ENCODE data around the gene CTSV.
"Not testable (repeated sequence)": the region's sequence is repeated elsewhere in the genome, so short reads cannot be mapped to it uniquely, and the experiment has no call there.

CTSV gene

GRCh38 chr9:97038611-97039513 is at the start of gene CTSV:
Gene CTSV, minus strand, starts transcription at chr9:97039142. Its CDS starts 1,099 bp downstream, at chr9:97038043.
- DNase-seq = peak; percentile 62

DNA sequence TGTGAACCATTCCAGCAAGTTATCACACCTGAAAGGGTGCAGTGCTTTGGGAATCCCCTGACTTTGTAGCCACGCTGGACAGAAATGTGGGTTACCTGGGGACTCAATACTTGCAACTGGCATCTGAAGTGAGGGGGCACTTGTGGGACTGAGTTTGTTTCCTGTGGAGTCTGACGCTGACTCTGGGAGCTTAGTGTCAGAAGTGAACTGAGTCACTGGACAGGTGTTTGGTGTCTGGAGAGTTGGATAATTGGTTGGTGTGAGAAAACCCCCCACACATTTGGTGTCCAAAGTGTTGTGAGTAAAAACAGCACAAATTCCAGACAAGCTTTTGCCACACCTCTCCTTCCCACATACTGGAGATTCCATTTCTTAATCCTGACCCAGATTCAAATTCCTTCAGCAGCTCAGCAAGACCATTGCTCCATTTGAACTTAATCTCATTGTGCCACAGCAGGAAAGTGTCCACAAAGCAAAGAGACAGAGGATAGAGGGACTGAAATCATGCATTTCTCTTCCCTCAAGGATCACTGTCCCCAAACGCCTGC is 48.8 kb upstream of the CTSV start:
- DNase-seq = not testable (repeated sequence)

DNA sequence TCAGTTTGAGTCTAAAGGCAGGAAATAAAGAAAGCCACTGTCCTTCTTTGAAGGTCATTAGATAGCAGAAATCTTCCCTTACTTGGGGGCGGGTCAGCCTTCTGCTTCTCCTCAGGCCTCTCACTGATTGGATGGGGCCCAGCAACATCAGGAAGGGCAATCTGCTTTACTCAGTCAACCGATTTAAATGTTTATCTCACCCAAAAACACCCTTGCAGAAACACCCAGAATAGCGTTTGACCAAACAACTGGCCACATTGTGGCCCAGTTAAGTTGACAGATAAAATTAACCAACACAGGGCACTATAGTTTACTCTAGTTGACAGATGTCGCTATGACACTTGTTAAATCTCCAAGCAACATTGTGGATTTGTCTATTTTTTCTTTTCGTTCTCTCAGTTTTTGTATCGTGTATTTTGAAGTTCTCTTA is 45.6 kb upstream of the CTSV start:
- not testable (repeated sequence) for DNase-seq

DNA sequence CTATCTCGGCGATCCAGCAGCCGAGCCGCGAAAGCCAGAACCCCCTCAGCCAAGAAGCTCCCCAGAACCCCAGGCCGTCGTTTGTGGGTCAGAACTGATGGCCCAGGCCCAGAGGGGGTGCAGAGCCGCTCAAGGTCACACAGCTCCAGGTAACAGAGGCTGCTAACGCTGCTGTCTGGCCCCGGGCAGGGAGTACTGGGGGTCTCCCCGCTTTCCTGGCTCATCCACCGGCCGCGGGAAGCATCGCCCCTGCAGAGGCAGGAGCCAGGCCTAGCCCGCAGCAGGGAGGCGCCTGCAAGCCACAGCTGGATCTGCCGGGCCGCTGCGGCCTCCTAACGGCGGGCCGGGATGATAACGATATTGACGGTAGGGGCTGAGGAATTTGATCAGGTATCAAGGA is 39.4 kb upstream of the CTSV start:
- no peak for DNase-seq

DNA sequence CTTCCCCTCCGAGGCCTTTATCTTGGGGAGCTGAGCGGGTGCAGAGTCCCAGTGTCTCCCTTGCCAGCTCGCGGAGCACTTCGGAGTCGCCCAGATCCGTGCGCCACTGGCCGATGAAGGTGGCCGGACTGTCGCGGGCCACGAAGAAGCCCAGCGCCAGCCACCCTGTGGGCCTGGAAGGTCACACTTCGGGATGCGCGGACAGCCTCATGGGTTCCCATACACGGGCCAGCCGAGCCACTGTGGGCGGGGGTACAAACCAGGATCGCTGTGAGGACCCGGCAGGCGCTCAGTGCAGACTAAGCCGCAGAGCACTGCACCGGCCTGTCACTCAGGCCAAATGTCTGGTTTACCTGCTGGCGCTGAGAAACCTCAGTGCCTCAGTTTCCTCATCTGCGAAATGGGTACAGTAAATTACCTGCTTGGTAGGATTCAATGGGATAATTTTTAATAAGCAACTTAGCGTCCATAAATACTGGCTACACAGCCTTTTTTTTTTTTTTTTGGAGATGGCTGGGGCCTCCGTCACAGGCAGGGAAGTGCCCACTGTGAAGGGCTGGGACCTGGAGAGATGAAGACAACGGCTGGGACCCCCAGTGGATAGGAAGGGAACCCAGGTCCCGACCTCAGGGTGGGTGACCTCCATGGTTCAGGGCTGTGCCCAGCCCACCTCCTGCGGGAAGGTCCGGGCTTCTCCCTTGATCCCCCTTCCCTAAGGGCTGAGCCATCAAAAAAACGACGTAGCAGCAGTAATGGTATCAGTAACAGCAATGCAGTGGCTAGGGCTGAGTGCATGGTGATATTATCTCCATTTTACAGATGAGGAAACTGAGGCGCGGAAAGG is 38.7 kb upstream of the CTSV start:
- no peak for DNase-seq

DNA sequence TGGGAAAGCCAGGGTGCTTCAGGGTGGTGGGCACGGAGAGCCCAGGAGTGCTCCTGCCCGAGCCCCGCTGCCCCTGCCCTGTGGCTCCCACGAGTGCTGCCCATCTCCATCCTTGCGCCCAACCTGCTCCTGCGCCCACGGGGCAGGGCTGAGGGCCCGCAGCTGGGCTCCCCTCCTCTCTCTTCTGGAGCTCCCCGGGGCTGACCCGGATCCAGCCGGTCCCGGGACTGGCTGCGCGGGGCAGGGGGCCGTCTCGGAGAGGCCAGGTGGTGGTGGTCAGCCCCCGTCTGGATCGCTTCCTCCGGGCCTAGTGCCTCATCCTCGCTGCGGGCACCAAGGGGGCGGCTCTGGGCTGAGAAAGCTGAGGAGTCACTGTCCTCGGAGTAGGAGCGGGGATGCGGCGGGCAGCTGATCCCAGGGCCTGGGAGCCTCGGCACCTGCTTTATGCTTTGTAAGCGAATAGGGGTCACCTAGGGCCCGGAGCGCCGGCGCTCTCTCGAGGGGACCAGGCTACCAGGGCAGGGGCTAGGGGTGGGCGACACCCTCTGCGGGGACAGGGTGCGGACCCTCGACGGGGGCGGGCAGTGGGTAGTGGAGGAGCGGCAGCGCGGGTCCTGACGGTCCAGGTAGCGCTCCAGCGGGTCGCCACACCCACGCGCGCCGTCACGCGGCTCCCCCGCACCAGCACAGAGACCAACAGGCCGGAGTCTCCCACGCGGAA is 37.9 kb upstream of the CTSV start:
- not testable (repeated sequence) for DNase-seq

DNA sequence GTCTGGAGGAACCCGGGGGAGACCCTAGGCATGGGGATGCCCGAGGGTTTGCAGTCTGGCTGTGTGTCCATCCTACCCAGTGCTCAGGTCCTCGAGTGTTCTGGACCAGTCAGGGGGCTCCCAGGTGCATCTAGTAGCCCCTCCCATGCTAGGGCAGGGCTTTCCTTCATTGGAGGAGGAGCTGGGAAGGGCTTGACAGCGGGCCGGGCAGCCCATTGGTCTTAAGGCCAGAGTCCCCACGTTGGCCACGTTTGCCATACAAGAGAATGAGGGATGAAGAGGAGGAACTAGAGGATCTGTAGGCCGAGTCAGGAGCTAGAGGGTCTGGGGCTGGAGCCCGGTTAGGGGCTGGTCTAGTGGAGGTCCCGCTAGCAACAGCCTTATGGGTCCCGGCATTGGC is 37.3 kb upstream of the CTSV start:
- no peak for DNase-seq

DNA sequence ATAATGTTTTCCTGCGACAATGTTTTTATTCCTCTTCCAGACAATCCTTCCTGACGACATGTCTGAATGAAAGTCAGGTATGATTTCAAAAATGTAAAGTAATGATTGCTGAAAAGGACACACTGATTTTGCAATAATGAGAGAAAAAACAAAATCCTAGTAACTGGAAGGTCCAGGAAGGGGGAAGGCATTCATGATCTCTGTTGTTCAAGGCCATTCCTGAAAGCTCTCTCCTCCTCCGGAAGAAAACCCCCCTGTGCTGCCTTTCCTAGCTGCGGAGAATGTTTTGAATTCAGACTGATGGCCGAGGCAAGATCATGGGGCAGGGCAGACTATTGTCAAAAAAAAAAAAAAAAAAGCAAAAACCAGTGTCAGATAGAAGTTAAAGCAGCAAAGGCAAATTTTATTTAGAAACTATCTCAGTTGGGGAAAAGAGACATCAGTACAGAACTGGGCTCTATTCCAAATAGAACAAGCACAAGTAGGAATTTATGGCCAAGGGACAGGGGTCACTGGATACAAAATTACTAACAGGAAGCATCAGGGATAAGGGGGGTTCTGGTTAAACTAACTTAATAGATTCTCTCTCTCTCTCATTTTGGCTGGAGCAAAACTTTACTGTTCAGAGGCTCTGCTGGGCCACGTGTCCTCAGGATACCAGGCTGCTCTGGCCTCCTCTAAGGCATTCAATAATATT is 36.5 kb upstream of the CTSV start:
- no peak for DNase-seq

GRCh38 chr9:97073506-97073905 is 34.6 kb upstream of the CTSV start:
- no peak for DNase-seq

DNA sequence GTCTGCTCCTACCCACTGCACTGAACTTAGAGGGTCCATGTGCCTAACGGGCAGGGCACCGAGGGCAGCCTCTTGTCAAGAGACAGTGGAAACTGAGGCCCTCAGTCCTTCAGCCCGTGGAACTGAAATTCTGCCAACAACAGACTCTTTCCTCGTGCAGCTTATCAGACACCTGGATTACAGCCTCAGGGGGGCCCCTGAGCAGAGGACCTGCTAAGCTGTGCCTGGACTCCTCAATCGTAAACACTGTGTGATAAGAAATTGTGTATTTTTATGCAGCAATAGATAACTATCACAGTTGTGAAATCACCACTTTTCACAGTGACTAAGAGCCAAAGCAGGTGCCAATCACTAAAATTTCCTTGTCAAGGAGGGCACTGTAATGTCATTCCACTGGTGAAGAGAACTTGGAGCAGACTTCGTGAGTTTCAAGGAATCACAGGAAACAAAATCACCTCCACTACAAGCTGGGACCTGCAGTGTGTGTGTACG is 33.4 kb upstream of the CTSV start:
- no peak for DNase-seq

- not testable (repeated sequence) for DNase-seq
Observed at GRCh38 chr9:97070325-97070724, 31.4 kb upstream of the CTSV start.

DNA sequence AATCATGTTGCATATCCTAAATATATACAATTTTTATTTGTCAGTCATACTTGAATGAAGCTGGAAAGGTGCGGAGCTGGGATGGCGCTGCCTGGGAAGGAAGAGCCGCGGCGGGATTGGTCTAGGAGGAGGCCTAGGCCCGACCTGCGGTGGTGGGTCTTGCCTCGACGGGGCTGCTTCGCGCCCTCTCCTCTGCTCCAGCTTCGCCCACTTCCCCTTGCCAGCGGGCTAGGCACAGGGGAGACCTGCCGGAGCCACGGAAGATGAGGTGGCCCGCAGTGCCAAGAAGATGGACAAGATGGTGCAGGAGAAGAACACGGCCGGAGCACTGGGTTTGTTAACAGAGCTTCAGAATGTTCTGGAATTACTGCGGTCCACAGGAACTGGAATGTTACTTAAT is 28.5 kb upstream of the CTSV start:
- DNase-seq = no peak

DNA sequence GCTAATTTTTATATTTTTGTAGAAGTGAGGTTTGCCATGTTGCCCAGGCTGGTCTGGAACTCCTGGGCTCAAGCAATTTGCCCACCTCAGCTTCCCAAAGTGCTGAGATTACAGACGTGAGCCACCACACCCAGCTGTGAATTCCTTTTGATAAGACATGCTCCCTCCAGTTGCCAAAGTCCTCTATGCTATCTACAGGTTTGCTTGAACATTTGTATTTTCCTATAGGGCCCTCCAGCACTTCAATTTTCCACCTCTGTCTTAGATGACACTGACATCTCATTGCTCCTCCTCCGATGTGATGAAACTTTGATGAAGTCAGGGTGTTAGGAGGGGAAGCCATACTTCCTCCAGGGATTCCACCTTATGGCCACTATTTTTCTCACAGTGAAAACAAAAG is 25.2 kb upstream of the CTSV start:
- no peak for DNase-seq

GRCh38 chr9:97060796-97061195 is 21.9 kb upstream of the CTSV start:
- DNase-seq = no peak

DNA sequence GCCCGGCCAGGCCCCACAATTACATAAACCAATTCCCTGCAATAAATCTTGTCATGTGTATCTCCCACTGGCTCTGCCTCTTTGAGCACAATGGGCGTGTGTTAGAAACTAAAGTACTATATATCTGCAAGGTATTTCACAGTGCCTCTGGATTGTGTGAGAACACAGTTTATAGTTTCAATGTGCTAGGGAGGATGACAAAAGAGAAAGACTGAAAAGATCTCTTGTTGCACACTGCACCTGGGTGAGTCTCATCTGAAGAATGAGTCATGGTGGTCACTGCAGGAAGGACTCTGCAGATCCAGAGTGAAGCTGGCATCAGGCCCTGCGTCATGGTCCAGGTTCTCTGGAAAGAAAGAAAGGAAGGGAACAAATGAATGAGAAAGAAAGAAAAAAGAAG is 20.7 kb upstream of the CTSV start:
- no peak for DNase-seq

DNA sequence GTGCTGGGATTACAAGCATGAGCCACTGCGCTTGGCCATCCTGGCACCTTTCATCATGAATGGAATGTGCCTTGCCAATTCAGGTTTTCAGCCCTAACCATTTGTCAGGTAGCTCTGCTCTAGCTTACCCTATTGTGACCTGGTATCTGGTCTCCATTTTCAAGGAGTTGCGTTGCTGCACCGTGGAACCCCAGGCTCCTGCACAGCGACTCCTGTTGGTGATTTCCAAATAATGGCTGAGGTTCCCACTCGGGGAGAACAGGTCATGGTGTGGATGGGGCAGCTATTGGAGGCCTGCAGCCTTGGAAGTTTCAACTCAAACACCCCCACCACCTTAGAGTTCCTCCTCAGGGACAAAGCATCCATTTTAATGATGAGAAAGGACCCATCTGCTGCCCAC is 18.7 kb upstream of the CTSV start:
- no peak for DNase-seq

DNA sequence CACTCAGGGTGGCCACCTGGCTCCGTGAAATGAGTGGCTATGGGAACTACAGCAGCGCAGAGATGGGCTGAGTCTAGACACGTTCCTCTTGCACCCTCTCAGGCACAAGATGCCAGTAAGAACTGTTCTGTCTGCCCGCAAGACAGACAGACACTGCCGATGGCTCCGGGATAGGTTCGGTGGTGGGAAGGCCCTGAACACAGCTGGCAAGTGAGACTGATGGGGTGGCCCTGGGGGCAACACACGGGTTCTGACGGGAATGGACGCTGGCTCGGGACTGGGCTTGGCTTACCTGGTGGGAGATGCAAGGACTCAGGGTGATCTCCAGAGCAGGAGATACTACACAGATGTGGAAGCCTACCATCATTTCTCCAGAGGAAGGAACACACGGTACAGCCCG is 16.9 kb upstream of the CTSV start:
- not testable (repeated sequence) for DNase-seq

DNA sequence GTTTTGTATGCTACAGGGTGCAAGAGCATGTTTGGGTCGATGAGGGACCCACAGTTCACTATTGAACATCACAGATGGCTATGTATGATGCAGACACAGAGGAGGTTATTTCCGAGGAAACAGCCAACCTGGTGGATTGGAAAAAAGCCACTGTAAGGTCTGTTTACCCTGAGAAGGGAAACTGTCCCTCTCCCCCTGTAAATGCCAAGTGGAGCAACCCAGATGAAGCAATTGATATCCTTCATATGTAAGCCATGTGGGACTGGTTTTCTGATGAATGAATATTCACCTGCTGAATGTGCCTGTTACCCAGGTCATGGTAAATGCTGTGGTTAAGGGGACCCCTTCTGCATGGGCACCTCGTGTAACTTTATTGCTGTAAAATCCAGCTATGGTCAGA is 14.8 kb upstream of the CTSV start:
- no peak for DNase-seq

DNA sequence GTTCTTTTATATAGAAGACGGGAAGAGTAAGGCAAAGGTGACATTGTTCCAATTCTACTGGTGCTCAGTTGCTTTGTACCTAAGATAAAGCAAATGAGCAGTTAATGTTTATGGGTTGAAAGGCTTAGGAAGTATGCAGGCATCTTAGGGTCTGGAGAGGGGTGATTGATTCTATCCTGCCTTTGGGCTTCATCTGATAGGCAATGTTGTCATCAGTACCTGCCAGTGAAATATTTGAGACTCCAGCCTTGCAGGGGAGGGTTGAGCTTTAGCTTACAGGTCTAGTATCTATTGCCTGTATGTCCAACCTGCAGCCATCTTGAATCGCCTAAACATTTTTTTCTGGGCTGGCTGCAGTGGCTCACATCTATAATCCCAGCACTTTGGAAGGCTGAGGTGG is 13.8 kb upstream of the CTSV start:
- no peak for DNase-seq

- DNase-seq = no peak
Observed at GRCh38 chr9:97046228-97046627, 7.3 kb upstream of the CTSV start.

DNA sequence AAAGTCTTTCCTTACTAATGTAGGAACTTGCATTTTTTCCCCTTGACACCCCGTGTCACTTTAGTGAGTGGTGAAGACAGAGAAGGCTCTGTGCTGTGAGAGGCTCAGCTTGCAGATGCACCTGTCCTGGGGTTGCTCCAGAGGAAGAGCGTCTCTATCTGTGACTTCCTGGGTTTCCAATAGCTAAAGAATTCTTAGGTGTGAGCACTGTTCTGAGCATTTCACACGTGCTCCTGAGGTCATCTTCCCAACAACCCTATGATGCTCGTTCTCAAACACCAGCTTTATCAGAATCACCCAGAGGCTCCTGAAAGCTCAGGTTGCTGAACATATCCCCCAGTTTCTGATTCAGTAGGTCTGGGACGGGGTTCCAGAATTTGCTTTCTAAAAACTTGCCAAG is 6.4 kb upstream of the CTSV start:
- DNase-seq = no peak

DNA sequence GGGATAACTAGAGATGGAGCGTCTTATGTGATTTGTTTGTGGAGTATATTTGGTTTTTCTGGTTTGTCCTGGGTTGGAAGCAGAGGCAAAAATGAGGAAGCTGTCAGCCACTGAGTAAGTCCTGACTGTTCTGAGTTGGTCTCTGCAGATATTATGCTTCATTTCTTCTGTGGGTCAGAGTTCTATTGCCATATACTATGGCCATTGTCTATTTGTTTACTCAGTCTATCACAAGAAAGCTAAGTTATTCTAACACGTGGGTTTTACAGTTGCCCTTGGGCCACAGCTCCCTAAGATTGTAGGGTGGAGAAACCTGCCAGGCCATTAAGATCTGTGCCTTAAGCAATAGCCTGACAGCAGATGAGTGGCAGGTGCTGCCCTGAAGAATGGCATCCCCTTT is 3.0 kb upstream of the CTSV start:
- no peak for DNase-seq
